ENCODE results near the gene EEPD1.

The EEPD1 gene

DNA sequence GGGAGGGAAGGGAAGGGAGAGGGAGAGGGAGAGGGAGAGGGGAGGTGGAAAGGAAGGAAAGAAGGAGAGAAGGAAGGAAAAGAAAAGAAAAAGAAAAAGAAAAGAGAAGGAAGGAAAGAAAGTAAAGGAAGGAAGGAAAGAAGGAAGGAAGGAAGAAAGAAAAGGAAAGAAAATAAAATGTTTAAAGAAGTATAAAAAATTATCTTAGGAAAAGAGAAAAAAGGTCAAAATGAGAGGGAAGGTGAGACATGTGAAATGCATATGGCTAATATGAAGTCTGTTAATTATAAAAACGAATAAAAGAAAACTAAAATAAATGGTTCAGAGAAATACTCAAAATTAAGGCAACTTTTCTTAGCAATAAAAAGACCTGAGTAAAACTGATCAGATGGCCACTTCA lies 190.5 kb downstream of the EEPD1 start:
- no CpG with 5 or more reads among the region's 1 CpG for WGBS, 2 experiments (ENCODE audit: insufficient coverage in 2 of 2)

GRCh38 chr7:36344622-36345021 lies 191.6 kb downstream of the EEPD1 start:
- no peaks in the 10 kb centered on the region for H3K9me3 ChIP-seq (ENCODE audit: control insufficient read depth, low read length)
- no peak overlapping the region for H3K4me3 ChIP-seq (ENCODE audit: extremely low read depth, insufficient read depth, low read length, poor library complexity, severe bottlenecking)
- H3K36me3 ChIP-seq (ENCODE audit: control insufficient read depth, insufficient read depth, low read length): no peaks in the 10 kb centered on the region
- no peaks in the 10 kb centered on the region for H3K4me1 ChIP-seq (ENCODE audit: control insufficient read depth, insufficient read depth, low read length, poor library complexity, severe bottlenecking)
- no peak overlapping the region for H3K27ac ChIP-seq (ENCODE audit: low read depth, low read length, severe bottlenecking)
- 87% methylated on average over 2 of the region's 2 CpGs for WGBS, 2 experiments (ENCODE audit: insufficient coverage in 2 of 2)

More for the DNA sequence above, 190.5 kb downstream of the EEPD1 start:
- Histone ChIP-seq H3K9me3 (ENCODE audit: control insufficient read depth, low read length) (no peaks in the 10 kb centered on the region), H3K4me1 (ENCODE audit: control insufficient read depth, insufficient read depth, low read length, poor library complexity, severe bottlenecking) (no peaks in the 10 kb centered on the region), H3K27ac (ENCODE audit: low read depth, low read length, severe bottlenecking) (no peak overlapping the region), H3K36me3 (ENCODE audit: control insufficient read depth, insufficient read depth, low read length) (no peaks in the 10 kb centered on the region), H3K4me3 (ENCODE audit: extremely low read depth, insufficient read depth, low read length, poor library complexity, severe bottlenecking) (no peak overlapping the region)

GRCh38 chr7:36346260-36346831 lies 193.3 kb downstream of the EEPD1 start:
- H3K27ac ChIP-seq (ENCODE audit: low read depth, low read length, severe bottlenecking): no peak overlapping the region
- H3K4me3 ChIP-seq (ENCODE audit: extremely low read depth, insufficient read depth, low read length, poor library complexity, severe bottlenecking): no peak overlapping the region
- no peaks in the 10 kb centered on the region for H3K4me1 ChIP-seq (ENCODE audit: control insufficient read depth, insufficient read depth, low read length, poor library complexity, severe bottlenecking)
- 89 to 97% methylated on average over 1 to 4 of the region's 6 CpGs for WGBS, 2 experiments (ENCODE audit: insufficient coverage in 2 of 2)
- no peaks in the 10 kb centered on the region for H3K9me3 ChIP-seq (ENCODE audit: control insufficient read depth, low read length)
- H3K36me3 ChIP-seq (ENCODE audit: control insufficient read depth, insufficient read depth, low read length): no peaks in the 10 kb centered on the region

- Histone ChIP-seq H3K4me1 (ENCODE audit: control insufficient read depth, insufficient read depth, low read length, poor library complexity, severe bottlenecking) (no peaks in the 10 kb centered on the region), H3K9me3 (ENCODE audit: control insufficient read depth, low read length) (no peaks in the 10 kb centered on the region), H3K27ac (ENCODE audit: low read depth, low read length, severe bottlenecking) (no peak overlapping the region), H3K36me3 (ENCODE audit: control insufficient read depth, insufficient read depth, low read length) (no peaks in the 10 kb centered on the region), H3K4me3 (ENCODE audit: extremely low read depth, insufficient read depth, low read length, poor library complexity, severe bottlenecking) (no peak overlapping the region)
Measured at GRCh38 chr7:36348256-36348655, 195.2 kb downstream of the EEPD1 start.

- no peaks in the 10 kb centered on the region for H3K36me3 ChIP-seq (ENCODE audit: control insufficient read depth, insufficient read depth, low read length)
- H3K9me3 ChIP-seq (ENCODE audit: control insufficient read depth, low read length): no peaks in the 10 kb centered on the region
- no peak overlapping the region for H3K4me3 ChIP-seq (ENCODE audit: extremely low read depth, insufficient read depth, low read length, poor library complexity, severe bottlenecking)
- 88 to 100% methylated on average over 2 of the region's 3 CpGs for WGBS, 2 experiments (ENCODE audit: insufficient coverage in 2 of 2)
- H3K27ac ChIP-seq (ENCODE audit: low read depth, low read length, severe bottlenecking): no peak overlapping the region
- H3K4me1 ChIP-seq (ENCODE audit: control insufficient read depth, insufficient read depth, low read length, poor library complexity, severe bottlenecking): no peaks in the 10 kb centered on the region
Measured at GRCh38 chr7:36348771-36349170, 195.7 kb downstream of the EEPD1 start.

DNA sequence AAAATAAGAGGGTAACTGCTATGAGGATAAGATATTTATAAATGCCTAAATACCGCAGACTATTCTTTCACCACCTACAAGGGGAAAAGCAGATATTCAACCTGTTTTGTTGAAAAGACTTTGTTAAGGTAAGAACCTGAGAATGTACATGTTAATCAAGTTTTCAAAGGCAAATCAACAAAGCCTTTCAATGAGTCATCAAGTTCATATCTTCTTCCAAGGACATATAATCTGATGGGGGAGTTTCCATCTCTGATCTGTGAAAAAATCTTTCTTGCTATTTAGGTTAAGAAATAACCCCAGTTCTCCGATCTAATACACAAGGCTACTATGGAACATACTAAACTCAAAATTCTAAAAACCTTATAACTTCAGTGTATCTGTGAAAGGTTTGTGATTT lies 196.6 kb downstream of the EEPD1 start:
- H3K9me3 ChIP-seq (ENCODE audit: control insufficient read depth, low read length): no peaks in the 10 kb centered on the region
- no peak overlapping the region for H3K4me3 ChIP-seq (ENCODE audit: extremely low read depth, insufficient read depth, low read length, poor library complexity, severe bottlenecking)
- no peaks in the 10 kb centered on the region for H3K4me1 ChIP-seq (ENCODE audit: control insufficient read depth, insufficient read depth, low read length, poor library complexity, severe bottlenecking)
- H3K36me3 ChIP-seq (ENCODE audit: control insufficient read depth, insufficient read depth, low read length): no peaks in the 10 kb centered on the region
- H3K27ac ChIP-seq (ENCODE audit: low read depth, low read length, severe bottlenecking): no peak overlapping the region
- WGBS, 2 experiments (ENCODE audit: insufficient coverage in 2 of 2): no CpG with 5 or more reads among the region's 2 CpGs
